SW480 (cell line): Measurements from ENCODE around the gene KLK4.

Experiments used
- DNase-seq: peaks from one replicate; pipeline ENCODE4 v3.0.0-alpha.2; 2016; ENCODE audit warnings: low spot score

KLK4 gene, protein sequence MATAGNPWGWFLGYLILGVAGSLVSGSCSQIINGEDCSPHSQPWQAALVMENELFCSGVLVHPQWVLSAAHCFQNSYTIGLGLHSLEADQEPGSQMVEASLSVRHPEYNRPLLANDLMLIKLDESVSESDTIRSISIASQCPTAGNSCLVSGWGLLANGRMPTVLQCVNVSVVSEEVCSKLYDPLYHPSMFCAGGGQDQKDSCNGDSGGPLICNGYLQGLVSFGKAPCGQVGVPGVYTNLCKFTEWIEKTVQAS

DNA sequence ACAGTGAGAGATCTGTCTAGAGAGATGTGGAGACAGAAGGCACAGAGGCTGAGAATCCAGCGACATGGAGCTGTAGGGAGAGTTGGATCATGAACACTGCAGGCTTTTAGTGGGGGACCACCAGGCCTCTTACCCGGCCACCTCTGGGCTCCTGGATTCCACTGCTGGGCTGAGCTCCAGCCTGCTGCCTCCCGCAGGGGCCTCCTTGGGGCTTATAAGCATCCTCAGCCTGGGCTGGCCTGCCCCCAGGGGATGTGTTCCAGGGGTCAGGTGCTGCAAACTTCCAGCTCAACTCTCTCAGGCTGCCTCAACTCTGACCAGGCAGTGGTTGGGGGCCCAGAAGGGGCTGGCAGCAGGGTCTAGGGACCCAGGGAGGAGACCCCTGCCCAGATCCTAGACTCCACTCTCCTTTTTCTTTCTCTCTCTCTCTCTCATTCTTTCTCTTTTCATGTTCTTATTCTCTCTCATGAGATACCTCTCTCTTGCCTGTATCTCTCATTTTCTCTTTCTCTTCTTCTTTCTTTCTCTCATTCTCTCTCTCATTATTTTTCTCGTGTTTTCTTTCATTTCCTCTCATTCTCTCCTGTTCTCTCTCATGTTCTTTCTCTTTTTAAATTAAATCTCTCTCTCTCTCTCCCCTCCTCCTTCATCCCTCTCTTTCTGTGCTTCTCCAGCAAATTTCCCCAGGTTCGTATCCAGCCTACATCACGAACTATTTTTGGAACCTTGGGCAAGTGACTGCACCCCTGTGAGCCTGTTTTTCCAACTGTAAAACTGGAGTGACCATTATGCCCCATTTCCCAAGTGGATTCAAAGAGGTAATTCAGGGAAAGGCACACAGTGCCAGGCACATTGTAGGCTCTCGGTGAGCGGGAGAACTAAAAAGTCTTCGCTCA lies at the start of gene KLK4:
KLK4 (minus strand) TSS at position 190 of the 896 bp plus-strand sequence. CDS start 657 bp downstream, outside the sequence.
- no peak for DNase-seq

DNA sequence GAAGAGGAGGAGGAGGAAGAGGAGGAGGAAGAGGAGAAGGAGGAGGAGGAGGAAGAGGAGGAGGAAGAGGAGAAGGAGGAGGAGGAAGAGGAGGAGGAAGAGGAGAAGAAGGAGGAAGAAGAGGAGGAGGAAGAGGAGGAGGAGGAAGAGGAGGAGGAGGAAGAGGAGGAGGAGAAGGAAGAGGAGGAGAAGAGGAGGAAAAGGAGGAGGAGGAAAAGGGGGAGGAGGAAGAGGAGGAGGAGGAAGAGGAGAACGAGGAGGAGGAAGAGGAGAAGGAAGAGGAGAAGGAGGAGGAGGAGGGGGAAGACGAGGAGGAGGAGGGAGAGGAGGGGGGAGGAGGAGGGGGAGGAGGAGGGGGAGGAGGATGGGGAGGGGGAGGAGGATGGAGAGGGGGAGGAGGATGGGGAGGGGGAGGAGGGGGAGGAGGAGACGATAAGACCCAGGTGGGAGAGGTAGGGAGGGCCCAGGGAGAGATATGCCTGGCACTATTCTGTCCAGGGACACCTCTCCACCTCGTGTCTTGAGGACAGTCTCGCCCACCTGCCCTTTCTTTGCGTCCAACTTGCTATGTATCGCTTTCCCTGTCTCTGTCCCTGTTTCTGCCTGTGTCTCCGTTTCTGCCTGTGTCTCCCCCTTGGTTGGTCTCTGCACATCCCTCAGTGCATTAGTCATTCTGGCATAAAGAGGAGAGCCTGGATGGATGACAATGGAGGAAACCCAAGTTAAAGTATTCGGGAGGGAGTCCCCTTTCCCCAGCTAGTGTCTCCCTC lies 48.7 kb upstream of the KLK4 start:
- peak; percentile 58 for DNase-seq

DNA sequence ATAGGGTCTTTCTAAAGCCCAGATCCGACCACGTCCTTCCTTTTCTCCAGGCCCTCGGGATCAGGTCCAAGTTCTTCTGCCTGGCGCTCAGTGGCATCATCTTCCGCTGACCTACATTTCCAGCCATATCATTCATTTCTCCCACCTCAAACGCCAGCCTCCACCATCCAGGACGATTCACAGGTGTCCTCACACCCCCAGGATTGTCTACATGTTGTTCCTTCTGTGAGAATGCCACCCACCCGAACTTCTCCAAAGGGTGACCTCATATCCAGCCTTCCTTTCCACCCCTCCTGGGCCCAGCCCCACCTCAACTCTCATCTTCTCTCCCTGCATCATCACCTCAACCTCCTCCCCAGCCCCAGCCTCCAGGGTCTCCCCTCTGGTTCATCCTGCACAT lies 46.4 kb upstream of the KLK4 start:
- DNase-seq: no peak

DNA sequence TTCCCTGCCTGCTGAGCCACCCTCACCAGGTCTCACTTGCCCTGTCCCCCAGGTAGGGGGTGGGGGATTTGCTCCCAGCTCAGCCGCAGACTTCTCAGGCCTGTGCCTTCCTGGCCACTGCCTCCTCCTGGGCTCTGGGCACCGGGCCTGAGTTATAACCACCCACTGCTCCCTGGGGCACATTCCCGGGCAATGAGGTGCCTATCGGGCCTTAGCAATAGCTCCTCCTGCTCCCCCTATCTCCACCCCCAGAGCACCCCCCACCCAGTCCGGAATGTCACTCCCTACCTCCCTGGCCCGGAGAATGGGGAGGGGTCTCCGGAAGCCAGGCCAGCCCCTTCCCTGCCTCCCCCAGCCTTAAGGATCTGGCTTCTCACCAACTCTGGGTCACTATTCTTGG lies 41.7 kb upstream of the KLK4 start, which contains the start of gene KLK5:
KLK5 (minus strand) TSS at position 129 of the 400 bp plus-strand sequence. CDS start 381 bp downstream, outside the sequence.
- DNase-seq: no peak

DNA sequence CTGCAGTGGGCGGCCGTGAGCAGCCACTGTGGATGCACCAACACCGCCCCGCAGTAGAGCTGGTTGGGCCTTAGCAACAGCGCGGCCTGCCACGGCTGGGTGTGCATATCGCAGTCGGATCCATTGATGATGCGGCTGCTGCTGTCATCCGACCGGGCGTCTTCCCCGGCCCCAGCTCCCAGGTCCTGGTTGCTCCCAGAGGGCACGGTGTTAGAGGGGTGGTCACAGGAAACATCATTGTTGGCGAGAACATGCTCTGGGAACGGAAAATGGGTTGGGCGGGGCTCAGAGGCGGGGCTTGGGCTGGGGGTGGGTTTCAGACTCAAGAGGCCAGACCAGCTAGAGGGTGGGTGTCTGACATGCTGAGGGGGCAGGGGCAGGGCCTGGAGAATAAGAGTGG lies 38.7 kb upstream of the KLK4 start:
- no peak for DNase-seq

DNA sequence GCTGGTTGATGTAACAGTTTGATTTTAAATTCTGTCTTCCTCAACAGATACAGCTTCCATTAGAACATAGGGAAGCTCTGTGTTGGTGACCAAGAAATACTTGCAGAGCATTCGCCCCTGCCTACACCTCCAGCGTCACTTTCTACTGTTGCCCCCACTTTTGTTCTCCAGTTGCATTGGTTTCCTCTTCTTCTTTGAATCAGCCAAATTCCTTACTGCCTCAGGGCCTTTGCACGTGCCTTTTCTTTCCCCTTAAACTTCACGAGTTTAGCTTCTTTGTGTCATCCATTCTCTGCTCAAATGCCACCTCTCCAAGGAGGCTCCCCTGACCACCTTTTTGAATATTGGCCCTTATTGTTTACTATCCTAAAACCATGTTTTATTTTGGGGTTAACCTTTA lies 35.9 kb upstream of the KLK4 start:
- no peak for DNase-seq

DNA sequence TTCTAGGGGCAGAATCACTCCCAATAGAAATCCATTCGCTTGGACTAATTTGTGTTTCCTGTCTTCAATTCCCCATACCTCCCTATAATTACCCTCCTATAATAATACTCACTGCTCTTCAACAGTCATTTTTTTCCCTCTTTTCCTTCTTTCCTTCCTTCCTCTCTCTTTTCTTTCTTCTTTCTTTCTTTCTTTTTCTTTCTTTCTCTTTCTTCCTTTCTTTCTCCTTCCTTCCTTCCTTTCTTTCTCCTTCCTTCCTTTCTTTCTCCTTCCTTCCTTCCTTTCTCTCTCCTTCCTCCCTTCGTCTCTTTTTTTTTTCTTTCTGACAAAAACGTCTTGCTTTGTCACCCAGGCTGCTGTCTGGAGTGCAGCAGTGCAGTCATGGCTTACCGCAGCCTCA lies 33.6 kb upstream of the KLK4 start:
- DNase-seq: no peak

DNA sequence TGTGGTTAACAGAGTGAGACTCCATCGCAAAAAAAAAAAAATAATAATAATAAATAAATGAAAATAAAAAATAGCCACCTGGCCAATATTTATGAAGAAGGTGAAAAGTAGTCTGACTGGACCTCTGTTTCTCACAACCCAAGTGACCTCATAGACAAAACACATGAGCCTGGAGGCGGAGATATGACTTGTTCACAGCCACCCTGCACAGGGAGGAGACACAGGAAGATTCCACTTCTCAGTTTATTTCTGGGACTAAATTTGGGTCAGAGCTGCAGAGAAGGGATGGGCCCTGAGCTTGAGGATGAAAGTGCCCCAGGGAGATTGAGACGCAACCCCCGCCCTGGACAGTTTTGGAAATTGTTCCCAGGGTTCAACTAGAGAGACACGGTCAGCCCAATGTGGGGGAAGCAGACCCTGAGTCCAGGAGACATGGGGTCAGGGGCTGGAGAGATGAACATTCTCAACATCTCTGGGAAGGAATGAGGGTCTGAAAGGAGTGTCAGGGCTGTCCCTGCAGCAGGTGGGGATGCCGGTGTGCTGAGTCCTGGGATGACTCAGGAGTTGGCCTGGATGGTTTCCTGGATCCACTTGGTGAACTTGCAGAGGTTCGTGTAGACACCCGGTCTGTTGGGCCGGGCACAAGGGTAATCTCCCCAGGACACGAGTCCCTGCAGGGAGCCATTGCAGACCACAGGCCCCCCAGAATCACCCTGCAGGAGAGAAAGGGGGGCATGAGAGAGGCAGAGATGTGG lies 32.1 kb upstream of the KLK4 start:
- no peak for DNase-seq

DNA sequence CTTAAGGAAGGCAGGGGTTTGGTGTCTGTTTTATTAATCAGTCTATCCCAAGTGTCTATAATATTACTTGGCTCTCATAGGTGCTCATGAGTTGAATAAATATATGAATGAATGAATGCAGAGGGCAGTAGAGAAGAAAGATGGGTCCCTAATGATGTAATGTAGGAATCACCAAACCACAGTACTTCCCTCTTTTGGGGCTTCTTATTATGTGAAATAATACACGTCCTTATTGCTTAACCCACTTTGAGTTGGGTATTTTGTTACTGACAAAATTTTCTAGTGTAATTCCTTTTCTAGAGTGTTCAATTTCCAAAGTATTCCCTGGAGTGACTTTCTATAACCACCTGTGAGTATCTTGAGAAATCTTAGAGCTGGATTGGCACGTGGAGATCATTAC lies 28.4 kb upstream of the KLK4 start:
- DNase-seq: no peak

DNA sequence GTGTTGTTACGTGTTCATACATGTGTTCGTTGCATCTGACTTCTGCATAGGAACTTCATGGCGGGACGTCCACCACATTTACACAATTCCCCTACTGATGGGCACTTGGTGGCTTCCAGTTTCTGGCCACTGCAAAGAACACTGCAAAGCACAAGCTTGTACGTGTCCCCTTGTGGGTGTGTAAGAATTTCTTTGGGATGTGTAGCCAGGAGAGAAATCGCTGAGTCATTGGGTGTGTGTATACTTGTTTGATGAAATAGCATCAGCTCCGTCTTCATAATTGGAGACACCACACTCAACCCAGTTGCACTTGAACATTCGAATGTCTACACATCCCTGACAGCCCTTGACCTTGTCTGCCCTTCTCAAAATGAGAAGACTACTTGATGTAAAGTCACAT lies 22.4 kb upstream of the KLK4 start:
- DNase-seq: peak; percentile 90

DNA sequence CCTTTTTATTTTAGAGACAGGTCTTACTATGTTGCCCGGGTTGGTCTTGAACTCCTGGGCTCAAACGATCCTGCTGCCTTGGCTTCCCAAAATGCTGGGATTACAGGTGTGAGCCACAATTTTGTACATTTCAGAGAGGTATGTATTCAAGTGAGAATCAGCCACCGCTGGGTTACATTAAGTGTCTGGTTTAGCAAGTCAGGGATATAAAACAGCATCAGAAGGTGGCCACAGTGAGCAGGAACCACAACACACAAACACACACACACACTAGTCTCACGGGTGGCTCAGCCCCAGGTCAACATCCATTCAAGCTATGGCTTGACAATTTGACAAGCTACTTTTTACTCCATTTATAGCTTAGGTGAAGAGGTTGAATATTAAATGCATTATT lies 21.5 kb upstream of the KLK4 start:
- DNase-seq: peak; percentile 71

DNA sequence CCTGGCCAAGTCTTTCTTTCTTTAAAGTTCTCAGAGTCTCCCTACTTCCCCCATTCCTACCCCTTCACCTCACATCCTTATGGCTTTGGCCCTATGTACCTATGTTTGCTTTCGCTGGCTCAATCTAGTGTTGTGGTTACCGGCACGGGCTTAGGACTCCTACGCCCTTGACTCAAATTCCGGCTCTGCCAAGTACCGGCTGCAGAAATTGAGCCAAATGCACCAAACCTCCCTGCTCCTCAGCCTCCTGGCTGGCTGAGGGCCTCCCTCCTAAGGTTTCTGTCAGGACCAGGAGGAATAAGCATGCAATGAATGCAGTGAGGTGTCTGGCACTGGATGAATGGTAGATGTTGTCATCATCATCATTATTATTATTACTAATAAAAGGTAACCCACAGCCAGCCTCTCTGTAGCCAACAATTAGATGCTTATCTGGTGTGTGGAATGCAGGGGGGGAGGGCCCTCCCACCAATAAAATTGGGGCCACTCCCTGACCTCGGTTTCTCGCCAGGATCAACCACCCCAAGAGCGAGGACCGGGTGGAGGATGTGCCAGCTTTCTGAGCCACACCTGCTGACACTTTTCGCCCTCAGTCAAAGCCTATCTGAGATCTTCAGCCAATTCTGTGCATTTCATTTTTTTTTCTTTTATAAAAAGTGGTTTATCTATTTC lies 21.0 kb upstream of the KLK4 start:
- peak; percentile 95 for DNase-seq

DNA sequence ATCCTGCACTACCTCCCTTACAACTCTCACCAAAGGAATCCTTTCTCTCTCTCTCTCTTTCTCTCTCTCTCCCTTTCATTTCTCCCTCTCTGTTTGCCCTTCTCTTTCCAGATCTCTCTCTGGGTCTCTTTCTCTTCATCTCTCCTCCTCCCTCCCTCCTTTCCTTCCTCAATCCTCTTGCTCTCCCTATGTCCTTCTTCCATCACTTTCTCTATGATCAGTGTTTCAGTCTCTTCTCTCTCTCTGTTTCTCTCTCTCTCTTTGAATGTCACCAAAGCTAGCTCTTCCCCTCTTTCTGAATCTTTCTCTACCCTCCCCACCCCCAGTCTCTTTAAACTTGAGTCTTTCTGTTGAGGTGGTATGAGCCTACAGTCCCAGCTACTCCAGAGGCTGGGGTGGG lies 19.8 kb upstream of the KLK4 start:
- DNase-seq: no peak

DNA sequence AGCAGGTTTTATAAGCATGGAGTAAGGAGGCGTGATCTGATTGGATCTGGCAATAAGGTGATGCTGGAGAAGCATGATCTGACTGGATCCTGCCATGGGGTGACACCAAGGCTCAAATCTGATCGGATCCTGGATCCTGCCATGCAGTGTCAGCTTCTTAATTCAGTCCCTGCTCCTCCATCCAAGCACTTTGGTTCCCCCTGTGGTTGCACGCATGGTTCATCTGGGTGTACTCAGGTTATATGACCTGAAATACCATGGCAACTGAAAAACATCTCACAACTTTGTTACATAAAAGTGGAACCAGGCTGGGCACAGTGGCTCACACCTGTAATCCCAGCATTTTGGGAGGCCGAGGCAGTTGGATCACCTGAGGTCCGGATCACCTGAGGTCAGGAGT lies 17.6 kb upstream of the KLK4 start:
- peak; percentile 34 for DNase-seq

DNA sequence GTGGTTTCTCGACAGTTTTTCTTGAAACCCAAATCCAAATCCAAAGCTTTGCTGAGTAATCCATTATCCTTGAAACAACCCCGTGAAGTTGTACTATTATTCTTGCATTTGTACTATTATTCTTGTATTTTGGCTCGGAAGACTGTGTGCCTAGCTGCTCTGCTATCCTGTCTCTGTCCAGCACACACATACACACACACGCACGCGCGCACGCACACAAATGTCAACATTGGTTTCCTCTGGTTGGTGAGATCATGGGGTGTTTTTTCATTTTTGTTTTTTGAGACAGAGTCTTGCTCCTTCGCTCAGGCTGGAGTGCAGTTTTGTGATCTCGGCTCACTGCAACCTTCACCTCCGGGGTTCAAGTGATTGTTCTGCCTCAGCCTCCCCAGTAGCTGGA lies 14.9 kb upstream of the KLK4 start:
- no peak for DNase-seq

DNA sequence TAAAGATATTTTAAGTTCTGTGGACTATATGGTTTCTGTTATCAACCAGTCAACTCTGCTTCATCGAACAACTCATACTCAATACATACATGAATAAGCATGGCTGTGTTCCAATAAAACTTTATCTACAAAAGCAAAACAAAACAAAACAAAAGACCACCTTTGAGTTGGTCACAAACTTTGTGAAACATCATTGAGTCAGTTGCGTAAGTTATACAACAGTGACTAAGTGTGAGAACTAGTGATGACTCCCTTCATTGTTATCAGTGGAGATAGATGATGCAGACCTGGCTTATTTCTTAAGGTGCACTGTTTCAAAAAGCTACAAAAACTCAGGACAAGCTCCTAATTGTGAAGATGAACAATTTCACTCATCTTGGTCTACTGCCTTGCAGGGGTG lies 14.5 kb upstream of the KLK4 start:
- no peak for DNase-seq

DNA sequence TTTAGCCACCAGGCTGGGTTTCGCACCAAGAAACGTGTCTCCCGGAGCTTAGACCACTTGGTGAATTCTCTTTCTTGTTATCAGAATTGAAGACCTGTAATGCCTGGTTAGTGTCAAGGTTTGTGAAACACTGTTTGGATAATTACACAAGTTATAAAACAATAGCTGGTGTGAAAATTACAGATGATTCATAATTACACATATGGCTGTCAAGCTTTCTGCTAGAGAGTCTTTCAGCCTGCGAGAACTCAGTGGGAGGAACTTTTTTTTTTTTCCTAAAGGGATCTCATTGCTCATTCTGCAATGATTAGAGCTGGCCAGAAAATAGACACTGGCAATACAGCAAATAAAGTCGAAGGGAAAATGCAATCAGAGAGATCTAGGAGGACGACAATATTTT lies 13.4 kb upstream of the KLK4 start:
- no peak for DNase-seq

DNA sequence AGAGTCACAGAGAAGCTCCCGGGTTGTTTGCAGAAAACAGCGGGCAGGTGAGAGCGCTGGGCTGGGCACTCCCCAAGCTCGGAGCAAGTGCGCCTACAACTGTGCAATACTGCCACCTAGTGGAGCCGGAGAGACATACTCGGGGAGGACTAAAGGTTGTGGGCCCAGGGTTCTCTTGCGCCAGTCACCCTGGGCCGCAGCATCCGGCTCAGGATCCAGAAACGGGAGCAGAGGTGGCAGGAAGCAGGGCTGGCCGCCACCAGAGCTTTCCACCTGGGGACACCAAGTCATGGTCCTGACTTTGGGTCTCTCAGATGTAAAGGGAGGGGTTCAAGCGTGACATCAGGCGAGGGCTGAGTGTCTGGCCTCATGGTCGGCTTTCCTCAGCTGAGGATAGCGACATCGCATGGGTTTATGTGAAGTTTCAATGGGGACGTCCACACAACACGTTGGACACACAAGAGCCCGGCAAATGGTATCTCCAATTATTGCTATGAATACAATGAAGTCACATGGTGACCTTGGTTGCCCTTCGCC lies 11.2 kb upstream of the KLK4 start:
- peak; percentile 94 for DNase-seq

DNA sequence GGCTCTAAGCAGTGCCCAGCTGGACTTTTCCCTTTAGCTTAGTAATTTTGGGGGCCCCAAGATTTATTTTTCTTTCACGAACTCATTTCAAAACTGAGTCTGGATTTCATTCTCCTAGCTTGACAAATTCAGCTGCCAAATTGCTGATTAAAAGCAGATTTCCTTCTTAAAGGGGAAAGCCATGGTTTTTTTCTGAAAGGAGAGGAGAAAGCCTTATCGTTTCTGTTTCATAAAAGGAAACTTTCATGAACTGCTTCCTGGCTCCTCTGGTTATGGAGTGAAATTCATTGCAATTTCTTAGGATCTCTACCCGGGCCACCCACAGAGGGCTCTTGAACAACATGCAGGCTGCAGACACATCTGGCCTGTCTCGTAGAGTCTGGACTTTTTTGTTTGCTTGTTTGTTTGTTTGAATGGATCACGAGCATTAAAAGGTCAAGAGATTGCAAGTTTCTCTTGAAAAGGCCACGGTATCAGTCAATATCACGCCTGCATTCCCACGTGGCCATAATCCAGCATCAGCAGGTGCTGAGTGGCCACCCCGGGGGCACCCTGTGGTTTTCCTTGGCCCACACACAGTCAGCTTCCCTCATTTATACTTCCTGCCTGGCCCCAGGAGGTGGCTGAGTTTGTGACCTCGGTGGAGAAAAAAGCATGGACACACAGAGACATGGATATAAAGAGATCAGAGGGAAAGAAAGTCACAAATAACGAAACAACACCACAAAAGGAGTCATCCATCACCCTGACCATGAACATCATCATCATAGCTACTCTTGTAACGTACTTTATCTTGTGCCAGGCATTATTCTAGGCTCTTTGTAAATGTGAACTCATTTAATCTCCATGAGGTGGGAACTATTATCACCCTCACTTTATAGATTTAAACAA lies 10.5 kb upstream of the KLK4 start:
- DNase-seq: peak; percentile 61

DNA sequence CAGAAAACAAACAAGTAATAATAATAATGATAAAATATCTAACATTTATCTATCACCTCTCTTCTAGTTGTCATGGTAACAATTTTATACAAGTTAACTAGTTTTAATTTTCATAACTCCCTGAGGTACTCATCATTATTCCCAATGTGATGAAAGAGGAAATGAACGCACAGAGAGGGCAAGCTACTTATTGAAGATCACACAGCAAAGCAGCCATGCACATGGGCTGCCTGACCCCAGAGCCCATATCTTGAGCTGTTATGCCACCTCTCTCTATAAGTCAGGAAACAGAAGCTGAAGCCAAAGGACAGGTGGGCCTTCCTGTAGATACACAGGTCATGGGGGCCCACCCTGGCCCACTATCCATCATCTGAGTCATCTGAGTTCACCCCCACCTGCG lies 4.9 kb upstream of the KLK4 start:
- DNase-seq: no peak
